GM12872 (cell line): Measurements from ENCODE around the gene UGCG.

Experiments
- TF ChIP-seq, protein P1 (sequence below): IDR thresholded peaks from 3 replicates; pipeline ENCODE4 v1.5.1; 2011; ENCODE audit warnings: low read depth, mild to moderate bottlenecking, low read length, moderate library complexity; ENCODE audit not compliant: insufficient read depth

The UGCG gene

GRCh38 chr9:111961009-111961408, 64.4 kb downstream of the UGCG start:
- TF ChIP-seq, protein P1, sequence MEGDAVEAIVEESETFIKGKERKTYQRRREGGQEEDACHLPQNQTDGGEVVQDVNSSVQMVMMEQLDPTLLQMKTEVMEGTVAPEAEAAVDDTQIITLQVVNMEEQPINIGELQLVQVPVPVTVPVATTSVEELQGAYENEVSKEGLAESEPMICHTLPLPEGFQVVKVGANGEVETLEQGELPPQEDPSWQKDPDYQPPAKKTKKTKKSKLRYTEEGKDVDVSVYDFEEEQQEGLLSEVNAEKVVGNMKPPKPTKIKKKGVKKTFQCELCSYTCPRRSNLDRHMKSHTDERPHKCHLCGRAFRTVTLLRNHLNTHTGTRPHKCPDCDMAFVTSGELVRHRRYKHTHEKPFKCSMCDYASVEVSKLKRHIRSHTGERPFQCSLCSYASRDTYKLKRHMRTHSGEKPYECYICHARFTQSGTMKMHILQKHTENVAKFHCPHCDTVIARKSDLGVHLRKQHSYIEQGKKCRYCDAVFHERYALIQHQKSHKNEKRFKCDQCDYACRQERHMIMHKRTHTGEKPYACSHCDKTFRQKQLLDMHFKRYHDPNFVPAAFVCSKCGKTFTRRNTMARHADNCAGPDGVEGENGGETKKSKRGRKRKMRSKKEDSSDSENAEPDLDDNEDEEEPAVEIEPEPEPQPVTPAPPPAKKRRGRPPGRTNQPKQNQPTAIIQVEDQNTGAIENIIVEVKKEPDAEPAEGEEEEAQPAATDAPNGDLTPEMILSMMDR: no peak

- TF ChIP-seq, protein P1: no peak
Measured at GRCh38 chr9:111961575-111961974, 65.0 kb downstream of the UGCG start.

DNA sequence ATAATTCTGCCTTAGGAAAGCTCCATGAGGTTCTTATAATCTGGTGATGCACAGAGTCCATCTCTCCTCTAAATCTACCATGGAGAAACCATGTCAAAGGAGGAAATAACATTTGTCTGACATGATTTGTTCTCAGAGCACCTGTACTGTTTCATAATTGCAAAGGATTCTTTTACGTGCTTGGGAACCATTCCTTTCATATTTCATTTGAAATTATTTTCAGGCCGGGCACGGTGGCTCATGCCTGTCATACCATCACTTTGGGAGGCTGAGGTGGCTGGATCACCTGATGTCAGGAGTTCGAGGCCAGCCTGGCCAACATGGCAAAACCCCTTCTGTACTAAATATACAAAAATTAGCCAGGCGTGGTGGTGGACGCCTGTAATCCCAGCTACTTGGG, 65.4 kb downstream of the UGCG start:
- TF ChIP-seq, protein P1: no peak

- TF ChIP-seq, protein P1: no peak
Measured at GRCh38 chr9:111963995-111964394, 67.4 kb downstream of the UGCG start.

DNA sequence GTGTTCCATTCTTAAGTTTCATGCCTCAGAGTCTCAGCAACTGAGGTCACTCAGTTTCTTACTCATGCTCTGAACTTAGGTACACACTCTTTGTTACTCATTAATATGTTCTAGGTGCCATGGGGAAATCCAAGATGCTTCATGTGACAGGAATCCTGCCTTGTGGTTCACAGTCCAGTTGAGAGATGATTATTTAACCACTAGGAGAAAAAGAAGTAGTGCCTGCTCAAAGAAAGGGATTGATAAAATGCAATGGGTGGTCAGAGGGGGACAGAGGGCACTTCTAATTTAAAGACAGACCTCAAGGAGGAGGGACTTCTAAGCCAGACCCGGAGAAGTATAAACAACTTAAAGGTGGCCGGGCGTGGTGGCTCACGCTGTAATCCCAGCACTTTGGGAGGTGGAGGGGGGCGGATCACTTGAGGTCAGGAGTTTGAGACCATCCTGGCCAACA, 69.0 kb downstream of the UGCG start:
- TF ChIP-seq, protein P1: no peak

- TF ChIP-seq, protein P1: no peak
Measured at GRCh38 chr9:111966124-111966723, 69.6 kb downstream of the UGCG start.

- TF ChIP-seq, protein P1: no peak
Measured at GRCh38 chr9:111966861-111967291, 70.3 kb downstream of the UGCG start.
